Measurements from ENCODE around the gene ALAS1. TPM values are rescaled to one million over a fixed set of nuclear protein-coding genes. Genes with fewer than 3 reads are reported as not detected.

ALAS1 gene
- total RNA-seq, 3 donors from 2014 or later = 25.9 to 34.7 (median 33.3) TPM

GRCh38 chr3:52221141-52221562, 23.2 kb downstream of the ALAS1 start:
- intact Hi-C loops (cut with DNase I; ENCODE audit: low total_unique reads) = loop anchor here (5.0 kb wide), 1 partner anchor 259 kb away; no protein-coding TSS in a partner anchor
- no peaks in the 10 kb centered on the region for H3K27me3 ChIP-seq
- no peaks in the 10 kb centered on the region for H3K9me3 ChIP-seq
- TF ChIP-seq CTCF (IDR thresholded peaks at IDR 0.05) = no peak
- TF ChIP-seq POLR2AphosphoS5 (IDR thresholded peaks at IDR 0.05) = no peak
- no peak for TF ChIP-seq POLR2A (IDR thresholded peaks at IDR 0.05)
- H3K27ac ChIP-seq = peak overlapping the region; percentile 38 to 57
- peaks cover 8 to 26% of the 10 kb centered on the region in 2 donors for H3K4me1 ChIP-seq
- no peak overlapping the region for H3K4me3 ChIP-seq
- H3K36me3 ChIP-seq = no peaks in the 10 kb centered on the region
- DNase-seq (ENCODE audit: low spot score in 2 of 2) = no peak

GRCh38 chr3:52221563-52222318, 23.8 kb downstream of the ALAS1 start:
- no peaks in the 10 kb centered on the region for H3K36me3 ChIP-seq
- intact Hi-C loops (cut with DNase I; ENCODE audit: low total_unique reads) = loop anchor here (1.0 to 5.0 kb wide), 2 partner anchors 47 to 259 kb away; no protein-coding TSS in a partner anchor
- TF ChIP-seq POLR2AphosphoS5 (IDR thresholded peaks at IDR 0.05) = no peak
- TF ChIP-seq CTCF (IDR thresholded peaks at IDR 0.05) = no peak
- TF ChIP-seq POLR2A (IDR thresholded peaks at IDR 0.05) = no peak
- peaks cover 8 to 23% of the 10 kb centered on the region in 2 donors for H3K4me1 ChIP-seq
- peak overlapping the region in 1 of 3 donors; percentile 25 for H3K4me3 ChIP-seq
- H3K27ac ChIP-seq = peak overlapping the region; percentile 38 to 57
- peak in 1 of 2 donors; percentile 51 for DNase-seq (ENCODE audit: low spot score in 2 of 2)
- H3K27me3 ChIP-seq = no peaks in the 10 kb centered on the region
- H3K9me3 ChIP-seq = no peaks in the 10 kb centered on the region

GRCh38 chr3:52222319-52223221, 24.6 kb downstream of the ALAS1 start:
- H3K36me3 ChIP-seq = no peaks in the 10 kb centered on the region
- DNase-seq (ENCODE audit: low spot score in 2 of 2) = no peak
- intact Hi-C loops (cut with DNase I; ENCODE audit: low total_unique reads) = loop anchor here (1.0 to 5.0 kb wide), 2 partner anchors 46 to 260 kb away; no protein-coding TSS in a partner anchor
- H3K27ac ChIP-seq = peak overlapping the region in 1 of 2 donors; percentile 32
- peak overlapping the region in 1 of 3 donors; percentile 25 for H3K4me3 ChIP-seq
- TF ChIP-seq POLR2AphosphoS5 (IDR thresholded peaks at IDR 0.05) (no peak), CTCF (IDR thresholded peaks at IDR 0.05) (no peak), POLR2A (IDR thresholded peaks at IDR 0.05) (no peak)
- peaks cover 8 to 21% of the 10 kb centered on the region in 2 donors for H3K4me1 ChIP-seq
- H3K27me3 ChIP-seq = no peaks in the 10 kb centered on the region
- H3K9me3 ChIP-seq = no peaks in the 10 kb centered on the region

- Histone ChIP-seq H3K4me1 (peaks cover 8 to 14% of the 10 kb centered on the region in 2 donors), H3K4me3 (no peak overlapping the region), H3K36me3 (no peaks in the 10 kb centered on the region), H3K27ac (no peak overlapping the region), H3K27me3 (no peaks in the 10 kb centered on the region), H3K9me3 (no peaks in the 10 kb centered on the region)
- TF ChIP-seq POLR2AphosphoS5 (IDR thresholded peaks at IDR 0.05) = no peak
- no peak for TF ChIP-seq POLR2A (IDR thresholded peaks at IDR 0.05)
- TF ChIP-seq CTCF (IDR thresholded peaks at IDR 0.05) = no peak
- intact Hi-C loops (cut with DNase I; ENCODE audit: low total_unique reads) = loop anchor here (5.0 kb wide), 1 partner anchor 261 kb away; no protein-coding TSS in a partner anchor
- peak in 1 of 2 donors; percentile 43 for DNase-seq (ENCODE audit: low spot score in 2 of 2)
Measured at GRCh38 chr3:52223449-52224408, 25.8 kb downstream of the ALAS1 start.
